22Rv1 (cell line): ENCODE results near the gene EOLA2.

Source experiments
- H3K27ac ChIP-seq: fragments of 450-650 bp; 2 replicates; pipeline ENCODE4 v1.5.1; 2017
- ZFX ChIP-seq: fragments of 450-650 bp; IDR thresholded peaks from 2 replicates; pipeline ENCODE4 v1.6.1; 2017; ENCODE audit warnings: antibody characterized with exemption, borderline replicate concordance
- TF ChIP-seq, protein P1 (sequence below): fragments of 450-650 bp; IDR thresholded peaks from 2 replicates; pipeline ENCODE4 v1.5.1; 2017; ENCODE audit warnings: mild to moderate bottlenecking

EOLA2 gene

DNA sequence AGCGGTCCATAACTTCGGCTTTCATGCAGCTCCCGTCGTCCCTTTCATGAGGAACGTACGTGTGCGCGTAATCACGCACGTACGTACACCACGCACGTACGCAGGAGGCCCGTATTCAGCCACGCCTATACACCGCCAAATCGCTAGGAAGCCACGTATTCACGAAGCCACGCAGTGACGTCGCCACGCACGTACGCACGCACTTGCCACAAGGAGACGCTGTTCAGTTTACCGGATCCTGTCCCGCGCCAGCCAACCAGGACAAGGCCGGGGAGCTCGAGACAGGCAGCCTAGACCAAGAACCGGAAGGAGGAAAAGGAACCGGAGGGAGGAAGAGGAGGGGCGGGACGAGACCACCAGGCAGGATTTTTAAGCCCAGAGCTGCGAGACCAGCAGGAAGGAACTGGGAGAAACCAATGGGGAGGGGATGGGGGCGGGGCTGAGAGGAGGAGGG, at the start of gene EOLA2:
Gene EOLA2, minus strand, starts transcription at position 65 of the 454 bp plus-strand sequence. CDS start 4,617 bp downstream, outside the sequence.
- peak within 1 kb of the TSS; percentile 79 for H3K27ac ChIP-seq
- TF ChIP-seq ZFX: no peak
- TF ChIP-seq, protein P1, sequence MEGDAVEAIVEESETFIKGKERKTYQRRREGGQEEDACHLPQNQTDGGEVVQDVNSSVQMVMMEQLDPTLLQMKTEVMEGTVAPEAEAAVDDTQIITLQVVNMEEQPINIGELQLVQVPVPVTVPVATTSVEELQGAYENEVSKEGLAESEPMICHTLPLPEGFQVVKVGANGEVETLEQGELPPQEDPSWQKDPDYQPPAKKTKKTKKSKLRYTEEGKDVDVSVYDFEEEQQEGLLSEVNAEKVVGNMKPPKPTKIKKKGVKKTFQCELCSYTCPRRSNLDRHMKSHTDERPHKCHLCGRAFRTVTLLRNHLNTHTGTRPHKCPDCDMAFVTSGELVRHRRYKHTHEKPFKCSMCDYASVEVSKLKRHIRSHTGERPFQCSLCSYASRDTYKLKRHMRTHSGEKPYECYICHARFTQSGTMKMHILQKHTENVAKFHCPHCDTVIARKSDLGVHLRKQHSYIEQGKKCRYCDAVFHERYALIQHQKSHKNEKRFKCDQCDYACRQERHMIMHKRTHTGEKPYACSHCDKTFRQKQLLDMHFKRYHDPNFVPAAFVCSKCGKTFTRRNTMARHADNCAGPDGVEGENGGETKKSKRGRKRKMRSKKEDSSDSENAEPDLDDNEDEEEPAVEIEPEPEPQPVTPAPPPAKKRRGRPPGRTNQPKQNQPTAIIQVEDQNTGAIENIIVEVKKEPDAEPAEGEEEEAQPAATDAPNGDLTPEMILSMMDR: peak; percentile 56

DNA sequence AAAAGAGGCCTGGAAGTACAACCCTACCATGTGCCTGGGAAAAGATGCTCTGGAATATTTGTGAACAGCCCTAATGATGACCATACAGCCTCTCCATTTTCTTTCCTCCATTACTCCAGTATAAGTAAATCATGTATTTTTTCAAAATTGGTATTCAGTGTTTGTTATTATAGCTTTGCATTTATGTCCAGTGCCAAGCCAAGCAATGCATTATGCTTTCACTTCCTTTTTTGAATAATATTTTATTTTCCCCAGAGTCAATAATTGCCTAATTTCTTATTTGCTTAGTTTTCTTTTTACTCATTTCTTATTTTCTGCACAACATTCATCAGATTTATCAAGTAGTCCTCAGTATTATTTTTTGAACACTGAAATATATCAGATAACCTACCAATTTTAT, 49.3 kb upstream of the EOLA2 start:
- no peak overlapping the region for H3K27ac ChIP-seq
- TF ChIP-seq, protein P1: no peak
- TF ChIP-seq ZFX: no peak

DNA sequence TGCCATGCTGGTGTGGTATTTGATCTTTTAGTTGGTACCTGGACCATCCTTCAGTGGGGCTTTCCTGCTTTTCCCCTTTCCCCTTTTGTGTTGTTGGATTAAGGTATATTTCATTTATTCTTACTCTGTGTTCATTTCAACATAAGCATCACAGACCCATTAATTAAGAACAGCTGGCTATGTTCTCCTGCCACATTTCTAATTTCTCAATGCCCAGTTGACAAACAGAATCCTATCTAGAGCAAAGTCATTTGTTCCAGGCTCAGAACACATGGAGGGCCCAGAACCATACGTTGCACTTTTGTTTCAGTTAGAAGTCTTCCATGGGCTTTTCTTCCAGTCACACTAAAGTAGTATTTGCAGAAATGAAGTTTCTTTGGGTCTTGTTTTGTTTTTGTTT, 46.1 kb upstream of the EOLA2 start:
- H3K27ac ChIP-seq: no peak overlapping the region
- TF ChIP-seq, protein P1: no peak
- no peak for TF ChIP-seq ZFX

DNA sequence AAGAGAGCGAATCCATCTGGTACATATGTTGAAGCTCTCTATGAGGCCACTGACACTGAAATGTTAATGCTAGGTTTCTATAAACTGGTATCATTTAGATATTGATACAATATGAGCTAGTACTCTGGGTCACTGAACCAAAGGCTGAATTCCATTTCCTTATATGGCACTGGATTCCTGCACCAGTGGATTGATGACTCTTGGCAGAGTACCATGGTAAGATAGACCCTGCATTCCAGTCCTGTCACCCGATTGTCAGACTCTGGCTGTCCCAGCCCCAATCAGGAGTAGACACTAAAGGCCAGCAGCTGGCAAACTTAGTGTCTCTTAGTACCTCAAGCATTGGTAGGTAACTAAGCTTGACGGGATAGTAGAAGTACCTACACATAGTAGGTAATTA, 44.0 kb upstream of the EOLA2 start:
- no peak overlapping the region for H3K27ac ChIP-seq
- no peak for TF ChIP-seq ZFX
- TF ChIP-seq, protein P1: no peak

DNA sequence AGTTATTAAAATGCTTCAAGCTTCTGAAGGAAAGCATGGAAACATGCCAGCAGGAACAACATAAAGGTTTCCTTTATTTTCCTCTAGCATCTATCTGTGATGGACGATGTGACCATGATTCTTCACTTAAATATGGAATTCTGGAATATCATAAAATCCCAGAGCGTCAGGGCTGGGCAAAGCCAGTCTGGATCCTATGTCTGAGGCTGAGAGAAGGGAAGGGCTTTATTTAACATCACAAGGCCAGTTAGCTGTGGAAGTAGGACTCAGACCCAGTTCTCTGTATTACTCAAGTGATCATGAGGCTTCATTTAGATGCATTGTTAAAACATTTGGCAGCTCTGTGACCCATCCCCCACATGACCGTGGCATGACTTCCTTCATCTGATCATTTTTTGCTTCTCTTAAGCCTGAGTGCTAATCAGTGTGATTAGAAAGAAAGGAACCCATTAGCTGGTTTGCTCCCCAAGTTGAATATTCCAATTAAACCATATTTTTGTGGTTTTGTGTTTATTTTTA, 40.9 kb upstream of the EOLA2 start:
- TF ChIP-seq, protein P1: no peak
- TF ChIP-seq ZFX: no peak
- H3K27ac ChIP-seq: no peak overlapping the region

DNA sequence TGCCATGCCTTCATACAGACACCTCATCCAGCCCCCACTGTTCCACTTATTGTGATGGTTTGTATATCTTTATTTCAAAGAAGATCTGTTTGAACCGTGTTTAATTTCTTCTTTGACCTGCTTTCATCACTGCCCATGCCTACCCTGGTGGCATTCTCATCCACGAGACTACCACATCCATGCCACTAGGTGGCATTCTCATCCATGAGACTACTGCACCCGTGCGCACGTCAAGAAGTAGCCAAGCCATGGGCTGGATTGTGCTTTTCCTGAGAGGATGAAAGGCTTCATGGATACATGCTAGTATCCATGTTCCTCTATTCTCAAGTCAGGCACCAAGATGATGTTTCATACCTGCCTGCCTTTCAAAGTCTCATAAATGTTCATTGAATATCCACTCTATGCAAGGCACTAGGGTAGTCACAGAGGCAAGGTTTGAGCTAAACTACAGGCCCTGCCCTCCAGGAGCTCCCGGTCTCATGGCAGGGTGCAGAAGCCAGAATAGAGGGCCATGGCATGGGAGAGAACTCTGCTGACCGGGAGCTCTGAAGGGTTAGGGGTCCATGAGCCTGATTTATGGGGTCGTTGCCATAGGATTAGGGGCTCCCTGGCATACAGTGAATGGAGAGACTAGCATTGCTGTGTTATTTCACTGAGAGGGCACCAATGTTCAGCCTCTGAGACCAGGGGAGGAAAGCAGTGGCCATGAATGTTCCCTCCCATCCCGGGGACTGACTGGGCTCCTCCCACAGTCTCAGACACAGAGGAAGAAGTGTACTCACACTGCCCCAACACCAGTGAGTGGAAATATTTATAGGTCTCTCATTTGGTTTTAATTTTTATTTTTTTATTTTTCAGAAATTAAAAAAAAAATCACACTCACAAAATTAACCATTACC, 24.8 kb upstream of the EOLA2 start:
- H3K27ac ChIP-seq: no peak overlapping the region
- TF ChIP-seq ZFX: no peak
- TF ChIP-seq, protein P1: peak; percentile 67

DNA sequence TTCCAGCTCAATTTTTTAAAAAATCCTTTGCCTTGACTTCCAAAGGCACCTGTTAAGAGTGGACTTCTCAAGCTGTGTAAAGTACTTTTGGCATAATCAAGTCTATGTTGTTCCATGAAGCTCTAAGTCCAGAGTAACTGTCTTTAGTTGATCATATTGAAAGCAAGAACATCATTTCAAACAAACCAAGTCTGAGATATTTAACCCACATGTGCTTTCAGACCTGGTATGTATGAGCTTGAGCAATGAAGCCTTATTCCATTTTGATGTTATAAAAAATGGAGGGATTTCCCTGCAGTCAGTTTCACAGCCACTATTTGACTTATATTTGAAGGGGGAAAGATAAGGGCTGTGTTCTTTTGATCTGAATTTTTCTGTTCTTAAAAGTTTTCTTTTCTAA, 23.7 kb upstream of the EOLA2 start:
- TF ChIP-seq, protein P1: no peak
- TF ChIP-seq ZFX: no peak
- no peak overlapping the region for H3K27ac ChIP-seq
